ENCODE data around the gene COX7A1.
"Not testable (repeated sequence)": the region's sequence is repeated elsewhere in the genome, so short reads cannot be mapped to it uniquely, and the experiment has no call there.

COX7A1 gene

GRCh38 chr19:36152352-36153091, at the start of gene COX7A1:
Gene COX7A1 (minus strand): TSS chr19:36152447. CDS start chr19:36152407, 40 bp downstream.
- DNase-seq (ENCODE audit: low read depth) = peak; percentile 71

GRCh38 chr19:36201684-36202083, 49.4 kb upstream of the COX7A1 start:
- DNase-seq (ENCODE audit: low read depth) = no peak

- no peak for DNase-seq (ENCODE audit: low read depth)
Measured at GRCh38 chr19:36198119-36198518, 45.9 kb upstream of the COX7A1 start.

GRCh38 chr19:36196249-36196648, 44.0 kb upstream of the COX7A1 start:
- DNase-seq (ENCODE audit: low read depth) = no peak

- not testable (repeated sequence) for DNase-seq (ENCODE audit: low read depth)
Measured at GRCh38 chr19:36186722-36187121, 34.5 kb upstream of the COX7A1 start.

- DNase-seq (ENCODE audit: low read depth) = no peak
Measured at GRCh38 chr19:36183245-36183628, 31.0 kb upstream of the COX7A1 start.

GRCh38 chr19:36182612-36183244, 30.5 kb upstream of the COX7A1 start:
- DNase-seq (ENCODE audit: low read depth) = peak; percentile 69

- not testable (repeated sequence) for DNase-seq (ENCODE audit: low read depth)
Measured at GRCh38 chr19:36179077-36179476, 26.8 kb upstream of the COX7A1 start.

GRCh38 chr19:36173846-36174245, 21.6 kb upstream of the COX7A1 start:
- DNase-seq (ENCODE audit: low read depth) = not testable (repeated sequence)

GRCh38 chr19:36172852-36173251, 20.6 kb upstream of the COX7A1 start:
- no peak for DNase-seq (ENCODE audit: low read depth)

GRCh38 chr19:36169084-36169760, 17.0 kb upstream of the COX7A1 start:
- DNase-seq (ENCODE audit: low read depth) = no peak

- DNase-seq (ENCODE audit: low read depth) = no peak
Measured at GRCh38 chr19:36163813-36164212, 11.6 kb upstream of the COX7A1 start.

- DNase-seq (ENCODE audit: low read depth) = no peak
Measured at GRCh38 chr19:36160821-36161596, 8.8 kb upstream of the COX7A1 start.

- no peak for DNase-seq (ENCODE audit: low read depth)
Measured at GRCh38 chr19:36153126-36153525, 879 bp upstream of the COX7A1 start.

- DNase-seq (ENCODE audit: low read depth) = no peak
Measured at GRCh38 chr19:36152019-36152351, 262 bp downstream of the COX7A1 start.

- peak; percentile 27 for DNase-seq (ENCODE audit: low read depth)
Measured at GRCh38 chr19:36151144-36152018, 866 bp downstream of the COX7A1 start.

- DNase-seq (ENCODE audit: low read depth) = no peak
Measured at GRCh38 chr19:36150586-36150985, 1.7 kb downstream of the COX7A1 start.

- no peak for DNase-seq (ENCODE audit: low read depth)
Measured at GRCh38 chr19:36149673-36150406, 2.4 kb downstream of the COX7A1 start.

GRCh38 chr19:36144624-36145023, 7.6 kb downstream of the COX7A1 start:
- DNase-seq (ENCODE audit: low read depth) = no peak

- no peak for DNase-seq (ENCODE audit: low read depth)
Measured at GRCh38 chr19:36142496-36142895, 9.8 kb downstream of the COX7A1 start.

GRCh38 chr19:36142046-36142445, 10.2 kb downstream of the COX7A1 start:
- no peak for DNase-seq (ENCODE audit: low read depth)

All from iris pigment epithelial cell (primary cell).